Umbilical cord (tissue), 2 donors: ENCODE measurements around the gene IL5. TPM values are rescaled to one million over a fixed set of nuclear protein-coding genes. Genes with fewer than 3 reads are reported as not detected.
A peak's percentile ranks its signal among the peaks of the same experiment; 100 is the strongest.
"Not testable (repeated sequence)": the region's sequence is repeated elsewhere in the genome, so short reads cannot be mapped to it uniquely, and the experiment has no call there.

Source experiments
- DNase-seq: peaks from one replicate; pipeline ENCODE4 v3.0.0-alpha.2; 2015; ENCODE audit warnings: low spot score
- total RNA-seq: library from RNA; depleted of rRNA; stranded (reverse); fragments of >200 nt; gene quantifications from one replicate; pipeline ENCODE4 v1.2.3, GENCODE V29; 2014; ENCODE audit warnings: low replicate concordance; ENCODE audit not compliant: insufficient read depth

IL5 gene
- total RNA-seq, 1 donor from 2014 or later = 7.7 TPM

- DNase-seq = no peak
Observed at GRCh38 chr5:132530946-132531345, 12.4 kb downstream of the IL5 start.

GRCh38 chr5:132528866-132529634 is 14.3 kb downstream of the IL5 start:
- DNase-seq = no peak

GRCh38 chr5:132528021-132528420 is 15.3 kb downstream of the IL5 start:
- DNase-seq = no peak

- DNase-seq = no peak
Observed at GRCh38 chr5:132526974-132527564, 16.3 kb downstream of the IL5 start.

- peak; percentile 57 for DNase-seq
Observed at GRCh38 chr5:132526290-132526973, 16.9 kb downstream of the IL5 start.

- no peak for DNase-seq
Observed at GRCh38 chr5:132525299-132525724, 18.0 kb downstream of the IL5 start.

GRCh38 chr5:132524877-132525276 is 18.4 kb downstream of the IL5 start:
- not testable (repeated sequence) for DNase-seq

- DNase-seq = not testable (repeated sequence)
Observed at GRCh38 chr5:132522067-132522466, 21.3 kb downstream of the IL5 start.

GRCh38 chr5:132513618-132514336 is 29.5 kb downstream of the IL5 start:
- DNase-seq = not testable (repeated sequence)

- no peak for DNase-seq
Observed at GRCh38 chr5:132510076-132510475, 33.2 kb downstream of the IL5 start.

- peak; percentile 67 for DNase-seq
Observed at GRCh38 chr5:132506094-132506692, 37.1 kb downstream of the IL5 start.

GRCh38 chr5:132505641-132506040 is 37.7 kb downstream of the IL5 start:
- DNase-seq = no peak

GRCh38 chr5:132504746-132505145 is 38.6 kb downstream of the IL5 start:
- DNase-seq = no peak

GRCh38 chr5:132503244-132503643 is 40.1 kb downstream of the IL5 start:
- DNase-seq = no peak

GRCh38 chr5:132501961-132502931 is 41.1 kb downstream of the IL5 start:
- DNase-seq = no peak

- DNase-seq = no peak
Observed at GRCh38 chr5:132501629-132501956, 41.7 kb downstream of the IL5 start.

GRCh38 chr5:132500931-132501628 is 42.2 kb downstream of the IL5 start:
- peak; percentile 52 for DNase-seq

- DNase-seq = no peak
Observed at GRCh38 chr5:132500244-132500930, 42.9 kb downstream of the IL5 start.
